Endothelial cell (in vitro differentiated cells): ENCODE results near the gene WDR5B. TPM values are rescaled to one million over a fixed set of nuclear protein-coding genes. Genes with fewer than 3 reads are reported as not detected.

Source experiments
- DNase-seq: peaks from one replicate; pipeline ENCODE4 v3.0.0; 2021; ENCODE audit warnings: low spot score
- H3K27ac Mint-ChIP-seq: one replicate; pipeline ENCODE4 v1.8.0; 2021; ENCODE audit warnings: mixed read lengths, inconsistent platforms; ENCODE audit not compliant: unreplicated experiment
- H3K27me3 Mint-ChIP-seq: one replicate; pipeline ENCODE4 v1.8.0; 2021; ENCODE audit warnings: mild to moderate bottlenecking, moderate library complexity, mixed read lengths, inconsistent platforms; ENCODE audit not compliant: unreplicated experiment
- H3K36me3 Mint-ChIP-seq: one replicate; pipeline ENCODE4 v1.8.0; 2021; ENCODE audit warnings: mild to moderate bottlenecking, low read depth, mixed read lengths, inconsistent platforms; ENCODE audit not compliant: unreplicated experiment
- H3K4me1 Mint-ChIP-seq: one replicate; pipeline ENCODE4 v1.8.0; 2021; ENCODE audit warnings: mild to moderate bottlenecking, mixed read lengths, inconsistent platforms; ENCODE audit not compliant: unreplicated experiment
- H3K4me3 Mint-ChIP-seq: one replicate; pipeline ENCODE4 v1.8.0; 2021; ENCODE audit warnings: mild to moderate bottlenecking, mixed read lengths, inconsistent platforms; ENCODE audit not compliant: unreplicated experiment
- H3K9me3 Mint-ChIP-seq: one replicate; pipeline ENCODE4 v1.8.0; 2021; ENCODE audit warnings: mixed read lengths, inconsistent platforms; ENCODE audit not compliant: unreplicated experiment
- CTCF ChIP-seq: fragments of 200-600 bp; sonication (generic); IDR thresholded peaks from one replicate; pipeline ENCODE4 v1.5.0; 2021; ENCODE audit warnings: antibody characterized with exemption; ENCODE audit not compliant: unreplicated experiment
- total RNA-seq: library from RNA; stranded (reverse); fragmentation: NEBNext Ultra II Directional; extraction: Animal tissue kit (Norgen Biotek cat#: 25700); gene quantifications from one replicate; pipeline ENCODE4 v1.2.1, GENCODE V29; 2021; ENCODE audit not compliant: unreplicated experiment

WDR5B gene
- total RNA-seq, 1 donor from 2014 or later: 3.1 TPM

- Mint-ChIP-seq H3K9me3 (no peaks in the 10 kb centered on the region), H3K27ac (no peak overlapping the region), H3K4me1 (no peaks in the 10 kb centered on the region), H3K36me3 (no peaks in the 10 kb centered on the region), H3K27me3 (peaks cover 3% of the 10 kb centered on the region), H3K4me3 (no peak overlapping the region)
- no peak for TF ChIP-seq CTCF
- no peak for DNase-seq
These were observed 21.7 kb downstream of the WDR5B start for GRCh38 chr3:122394173-122394572.

GRCh38 chr3:122392868-122393844 is 22.7 kb downstream of the WDR5B start:
- H3K36me3 Mint-ChIP-seq: no peaks in the 10 kb centered on the region
- H3K27ac Mint-ChIP-seq: no peak overlapping the region

GRCh38 chr3:122391681-122392446 is 24.0 kb downstream of the WDR5B start:
- H3K4me1 Mint-ChIP-seq: no peaks in the 10 kb centered on the region
- no peak for TF ChIP-seq CTCF
- H3K9me3 Mint-ChIP-seq: no peaks in the 10 kb centered on the region
- no peak for DNase-seq
- no peaks in the 10 kb centered on the region for H3K36me3 Mint-ChIP-seq
- no peak overlapping the region for H3K27ac Mint-ChIP-seq
- peaks cover 3% of the 10 kb centered on the region for H3K27me3 Mint-ChIP-seq
- H3K4me3 Mint-ChIP-seq: no peak overlapping the region

More at GRCh38 chr3:122392868-122393844, 22.7 kb downstream of the WDR5B start:
- no peaks in the 10 kb centered on the region for H3K4me1 Mint-ChIP-seq
- no peak overlapping the region for H3K4me3 Mint-ChIP-seq
- H3K9me3 Mint-ChIP-seq: no peaks in the 10 kb centered on the region
- peak; percentile 80 for TF ChIP-seq CTCF
- peaks cover 3% of the 10 kb centered on the region for H3K27me3 Mint-ChIP-seq
- DNase-seq: peak; percentile 8

GRCh38 chr3:122390665-122391064 is 25.2 kb downstream of the WDR5B start:
- no peaks in the 10 kb centered on the region for H3K4me1 Mint-ChIP-seq
- H3K27me3 Mint-ChIP-seq: peaks cover 3% of the 10 kb centered on the region
- H3K36me3 Mint-ChIP-seq: no peaks in the 10 kb centered on the region
- H3K27ac Mint-ChIP-seq: no peak overlapping the region
- H3K9me3 Mint-ChIP-seq: no peaks in the 10 kb centered on the region
- H3K4me3 Mint-ChIP-seq: no peak overlapping the region
- DNase-seq: no peak
- no peak for TF ChIP-seq CTCF
